ENCODE results near the gene ACOT7.

- TF ChIP-seq CTCF (IDR thresholded peaks at IDR 0.05 in 8 of 11, conservative IDR thresholded peaks at IDR 0.05 in 3 of 11), result no peak
- TF ChIP-seq POLR2A (IDR thresholded peaks at IDR 0.05), result no peak
These were observed 142.3 kb downstream of the ACOT7 start for GRCh38 chr1:6251233-6251632.
